Measurements from ENCODE around the gene MYLK2. TPM values are rescaled to one million over a fixed set of nuclear protein-coding genes. Genes with fewer than 3 reads are reported as not detected.
A peak's percentile ranks its signal among the peaks of the same experiment; 100 is the strongest.

Gene MYLK2
- total and polyA plus RNA-seq, 2 of the 4 experiments (the other 2 are of a cell fraction), result 0.18 to 0.27 TPM

DNA sequence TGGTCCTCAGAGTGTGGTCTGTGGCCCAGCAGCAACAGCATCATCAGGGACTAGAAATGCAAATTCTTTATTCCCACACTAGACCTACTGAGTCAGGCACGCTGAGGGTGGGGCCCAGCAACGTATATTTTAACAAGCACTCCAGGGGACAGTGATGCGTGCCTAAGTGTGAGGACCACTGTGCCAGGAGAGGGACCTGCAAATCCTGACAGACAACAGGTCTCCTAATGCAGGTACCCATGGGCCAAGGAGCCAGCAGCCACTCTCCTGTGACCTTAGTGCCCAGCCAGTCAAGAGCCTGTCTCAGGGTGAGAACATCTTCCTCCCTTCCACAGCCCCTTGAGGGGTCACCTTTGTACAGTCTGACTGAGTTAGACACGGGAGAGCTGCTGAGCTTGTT is 8.0 kb upstream of the MYLK2 start:
- dilution Hi-C loops (cut with HindIII; ENCODE audit: low sequenced_read_pairs, unreplicated experiment) (no loop called here), intact Hi-C loops (cut with micrococcal nuclease) (no loop called here), in situ Hi-C loops (cut with MboI; ENCODE audit: low sequenced_read_pairs) (no loop called here)
- TF ChIP-seq FOS (IDR thresholded peaks at IDR 0.05; ENCODE audit: low read depth, low read length) (no peak), NFE2L2 (IDR thresholded peaks at IDR 0.05; ENCODE audit: low read depth, low read length) (no peak), RFX5 (IDR thresholded peaks at IDR 0.05; ENCODE audit: low read depth, low read length) (no peak), CHD1 (IDR thresholded peaks at IDR 0.05; ENCODE audit: low read depth, low read length) (no peak), RCOR1 (IDR thresholded peaks at IDR 0.05; ENCODE audit: insufficient replicate concordance, low read length) (no peak), SMC3 (IDR thresholded peaks at IDR 0.05; ENCODE audit: low read depth, low read length) (no peak)
- TF ChIP-seq, protein P1, sequence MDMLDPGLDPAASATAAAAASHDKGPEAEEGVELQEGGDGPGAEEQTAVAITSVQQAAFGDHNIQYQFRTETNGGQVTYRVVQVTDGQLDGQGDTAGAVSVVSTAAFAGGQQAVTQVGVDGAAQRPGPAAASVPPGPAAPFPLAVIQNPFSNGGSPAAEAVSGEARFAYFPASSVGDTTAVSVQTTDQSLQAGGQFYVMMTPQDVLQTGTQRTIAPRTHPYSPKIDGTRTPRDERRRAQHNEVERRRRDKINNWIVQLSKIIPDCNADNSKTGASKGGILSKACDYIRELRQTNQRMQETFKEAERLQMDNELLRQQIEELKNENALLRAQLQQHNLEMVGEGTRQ (IDR thresholded peaks at IDR 0.05; ENCODE audit: low read depth, low read length), result no peak
- TF ChIP-seq, protein P2, sequence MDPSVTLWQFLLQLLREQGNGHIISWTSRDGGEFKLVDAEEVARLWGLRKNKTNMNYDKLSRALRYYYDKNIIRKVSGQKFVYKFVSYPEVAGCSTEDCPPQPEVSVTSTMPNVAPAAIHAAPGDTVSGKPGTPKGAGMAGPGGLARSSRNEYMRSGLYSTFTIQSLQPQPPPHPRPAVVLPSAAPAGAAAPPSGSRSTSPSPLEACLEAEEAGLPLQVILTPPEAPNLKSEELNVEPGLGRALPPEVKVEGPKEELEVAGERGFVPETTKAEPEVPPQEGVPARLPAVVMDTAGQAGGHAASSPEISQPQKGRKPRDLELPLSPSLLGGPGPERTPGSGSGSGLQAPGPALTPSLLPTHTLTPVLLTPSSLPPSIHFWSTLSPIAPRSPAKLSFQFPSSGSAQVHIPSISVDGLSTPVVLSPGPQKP (IDR thresholded peaks at IDR 0.05; ENCODE audit: borderline replicate concordance, low read depth, low read length), result no peak
- TF ChIP-seq, protein P3, sequence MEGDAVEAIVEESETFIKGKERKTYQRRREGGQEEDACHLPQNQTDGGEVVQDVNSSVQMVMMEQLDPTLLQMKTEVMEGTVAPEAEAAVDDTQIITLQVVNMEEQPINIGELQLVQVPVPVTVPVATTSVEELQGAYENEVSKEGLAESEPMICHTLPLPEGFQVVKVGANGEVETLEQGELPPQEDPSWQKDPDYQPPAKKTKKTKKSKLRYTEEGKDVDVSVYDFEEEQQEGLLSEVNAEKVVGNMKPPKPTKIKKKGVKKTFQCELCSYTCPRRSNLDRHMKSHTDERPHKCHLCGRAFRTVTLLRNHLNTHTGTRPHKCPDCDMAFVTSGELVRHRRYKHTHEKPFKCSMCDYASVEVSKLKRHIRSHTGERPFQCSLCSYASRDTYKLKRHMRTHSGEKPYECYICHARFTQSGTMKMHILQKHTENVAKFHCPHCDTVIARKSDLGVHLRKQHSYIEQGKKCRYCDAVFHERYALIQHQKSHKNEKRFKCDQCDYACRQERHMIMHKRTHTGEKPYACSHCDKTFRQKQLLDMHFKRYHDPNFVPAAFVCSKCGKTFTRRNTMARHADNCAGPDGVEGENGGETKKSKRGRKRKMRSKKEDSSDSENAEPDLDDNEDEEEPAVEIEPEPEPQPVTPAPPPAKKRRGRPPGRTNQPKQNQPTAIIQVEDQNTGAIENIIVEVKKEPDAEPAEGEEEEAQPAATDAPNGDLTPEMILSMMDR (conservative IDR thresholded peaks at IDR 0.05; ENCODE audit: low read depth, low read length), result no peak
- Histone ChIP-seq H3K36me3 (ENCODE audit: control insufficient read depth, insufficient read depth, low read length) (no peaks in the 10 kb centered on the region), H4K5ac (ENCODE audit: low read depth, low read length) (peak overlapping the region; percentile 11; the same call in 1 of the 2 replicates), H2AFZ (replicated peaks; ENCODE audit: low read length, poor library complexity) (peak overlapping the region; percentile 29), H3K14ac (replicated peaks; ENCODE audit: low read depth, low read length) (peak overlapping the region; percentile 84), H3K27me3 (ENCODE audit: control insufficient read depth, insufficient read depth, low read length) (no peaks in the 10 kb centered on the region), H3K23ac (ENCODE audit: low read depth, low read length) (0 out of 2 replicates have a peak overlapping the region, but pooled peaks have one; percentile 30), H3K56ac (ENCODE audit: extremely low read depth, insufficient read depth, low read length) (no peak overlapping the region), H3K18ac (ENCODE audit: low read depth, low read length) (peak overlapping the region; percentile 11; the same call in 1 of the 2 replicates), H4K91ac (ENCODE audit: insufficient read depth, low read depth, low read length) (peak overlapping the region; percentile 17; the same call in 1 of the 2 replicates), H3K9me3 (ENCODE audit: control insufficient read depth, insufficient read depth, low read length) (no peaks in the 10 kb centered on the region), H2AK5ac (ENCODE audit: low read depth, low read length) (peak overlapping the region; percentile 96), H2BK15ac (ENCODE audit: low read depth, low read length) (peak overlapping the region; percentile 83; the same call in 1 of the 3 replicates), H3K4me1 (ENCODE audit: control insufficient read depth, insufficient read depth, low read length) (peaks cover 25% of the 10 kb centered on the region), H2BK5ac (ENCODE audit: low read depth, low read length, poor library complexity, severe bottlenecking) (peak overlapping the region; percentile 6), H3K4ac (ENCODE audit: low read depth, low read length) (peak overlapping the region; percentile 74), H3K9me1 (ENCODE audit: insufficient read depth, low read length) (peaks cover 24% of the 10 kb centered on the region), H3K27ac (ENCODE audit: insufficient read depth, low read length) (no peak overlapping the region), H3K4me2 (ENCODE audit: low read depth, low read length) (no peak overlapping the region), H2BK120ac (ENCODE audit: low read depth, low read length) (peak overlapping the region; percentile 90; the same call in 1 of the 2 replicates), H2AK9ac (replicated peaks; ENCODE audit: low read depth, low read length, poor library complexity) (peak overlapping the region; percentile 59), H4K20me1 (ENCODE audit: insufficient read depth, low read length) (0 out of 2 replicates have a peak, but pooled peaks cover 4% of the 10 kb centered on the region), H3K4me3 (ENCODE audit: insufficient read depth, low read depth, low read length) (no peak overlapping the region), H2BK20ac (ENCODE audit: low read depth, low read length) (peak overlapping the region; percentile 68; the same call in 1 of the 2 replicates), H4K8ac (ENCODE audit: low read depth in 2 of 2, low read length in 2 of 2) (peak overlapping the region in 1 of 2 experiments; percentile 52; a peak in 1 of 4 replicates), H3K9ac (ENCODE audit: low read depth, low read length) (no peak overlapping the region), H3K79me1 (ENCODE audit: low read depth in 1 of 2, low read length in 2 of 2) (peaks cover 3 to 18% of the 10 kb centered on the region in 2 experiments; a peak in 3 of 4 replicates)
- ChIA-PET POLR2A (ENCODE audit: unreplicated experiment) (no interaction called here), CTCF (interaction anchor here (1.2 kb wide), 1 partner anchor 12 kb away, joined by 3 read pairs; no protein-coding TSS in a partner anchor)
- BruUV-seq (replicated peaks), result no TSS peak
- ATAC-seq (ENCODE audit: low read depth) (no peak), DNase-seq (no peak)
- 100% methylated on average over 1 of the region's 4 CpGs; no CpG with 5 or more reads in 1 of the 2 experiments for WGBS, 2 experiments (ENCODE audit: extremely low coverage in 2 of 2, insufficient read length in 1 of 2)

All from IMR-90 (cell line).